GM18511 (cell line): ENCODE data around the gene PRUNE2.
"Not testable (repeated sequence)": the region's sequence is repeated elsewhere in the genome, so short reads cannot be mapped to it uniquely, and the experiment has no call there.

Experiments
- ATAC-seq: cut with Tn5 transposase; IDR thresholded peaks from one replicate; pipeline ENCODE4 v1.9.1; 2021; ENCODE audit warnings: mild to moderate bottlenecking, moderate library complexity; ENCODE audit not compliant: unreplicated experiment

PRUNE2 gene, protein sequence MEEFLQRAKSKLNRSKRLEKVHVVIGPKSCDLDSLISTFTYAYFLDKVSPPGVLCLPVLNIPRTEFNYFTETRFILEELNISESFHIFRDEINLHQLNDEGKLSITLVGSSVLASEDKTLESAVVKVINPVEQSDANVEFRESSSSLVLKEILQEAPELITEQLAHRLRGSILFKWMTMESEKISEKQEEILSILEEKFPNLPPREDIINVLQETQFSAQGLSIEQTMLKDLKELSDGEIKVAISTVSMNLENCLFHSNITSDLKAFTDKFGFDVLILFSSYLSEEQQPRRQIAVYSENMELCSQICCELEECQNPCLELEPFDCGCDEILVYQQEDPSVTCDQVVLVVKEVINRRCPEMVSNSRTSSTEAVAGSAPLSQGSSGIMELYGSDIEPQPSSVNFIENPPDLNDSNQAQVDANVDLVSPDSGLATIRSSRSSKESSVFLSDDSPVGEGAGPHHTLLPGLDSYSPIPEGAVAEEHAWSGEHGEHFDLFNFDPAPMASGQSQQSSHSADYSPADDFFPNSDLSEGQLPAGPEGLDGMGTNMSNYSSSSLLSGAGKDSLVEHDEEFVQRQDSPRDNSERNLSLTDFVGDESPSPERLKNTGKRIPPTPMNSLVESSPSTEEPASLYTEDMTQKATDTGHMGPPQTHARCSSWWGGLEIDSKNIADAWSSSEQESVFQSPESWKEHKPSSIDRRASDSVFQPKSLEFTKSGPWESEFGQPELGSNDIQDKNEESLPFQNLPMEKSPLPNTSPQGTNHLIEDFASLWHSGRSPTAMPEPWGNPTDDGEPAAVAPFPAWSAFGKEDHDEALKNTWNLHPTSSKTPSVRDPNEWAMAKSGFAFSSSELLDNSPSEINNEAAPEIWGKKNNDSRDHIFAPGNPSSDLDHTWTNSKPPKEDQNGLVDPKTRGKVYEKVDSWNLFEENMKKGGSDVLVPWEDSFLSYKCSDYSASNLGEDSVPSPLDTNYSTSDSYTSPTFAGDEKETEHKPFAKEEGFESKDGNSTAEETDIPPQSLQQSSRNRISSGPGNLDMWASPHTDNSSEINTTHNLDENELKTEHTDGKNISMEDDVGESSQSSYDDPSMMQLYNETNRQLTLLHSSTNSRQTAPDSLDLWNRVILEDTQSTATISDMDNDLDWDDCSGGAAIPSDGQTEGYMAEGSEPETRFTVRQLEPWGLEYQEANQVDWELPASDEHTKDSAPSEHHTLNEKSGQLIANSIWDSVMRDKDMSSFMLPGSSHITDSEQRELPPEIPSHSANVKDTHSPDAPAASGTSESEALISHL (N-terminal part only)

DNA sequence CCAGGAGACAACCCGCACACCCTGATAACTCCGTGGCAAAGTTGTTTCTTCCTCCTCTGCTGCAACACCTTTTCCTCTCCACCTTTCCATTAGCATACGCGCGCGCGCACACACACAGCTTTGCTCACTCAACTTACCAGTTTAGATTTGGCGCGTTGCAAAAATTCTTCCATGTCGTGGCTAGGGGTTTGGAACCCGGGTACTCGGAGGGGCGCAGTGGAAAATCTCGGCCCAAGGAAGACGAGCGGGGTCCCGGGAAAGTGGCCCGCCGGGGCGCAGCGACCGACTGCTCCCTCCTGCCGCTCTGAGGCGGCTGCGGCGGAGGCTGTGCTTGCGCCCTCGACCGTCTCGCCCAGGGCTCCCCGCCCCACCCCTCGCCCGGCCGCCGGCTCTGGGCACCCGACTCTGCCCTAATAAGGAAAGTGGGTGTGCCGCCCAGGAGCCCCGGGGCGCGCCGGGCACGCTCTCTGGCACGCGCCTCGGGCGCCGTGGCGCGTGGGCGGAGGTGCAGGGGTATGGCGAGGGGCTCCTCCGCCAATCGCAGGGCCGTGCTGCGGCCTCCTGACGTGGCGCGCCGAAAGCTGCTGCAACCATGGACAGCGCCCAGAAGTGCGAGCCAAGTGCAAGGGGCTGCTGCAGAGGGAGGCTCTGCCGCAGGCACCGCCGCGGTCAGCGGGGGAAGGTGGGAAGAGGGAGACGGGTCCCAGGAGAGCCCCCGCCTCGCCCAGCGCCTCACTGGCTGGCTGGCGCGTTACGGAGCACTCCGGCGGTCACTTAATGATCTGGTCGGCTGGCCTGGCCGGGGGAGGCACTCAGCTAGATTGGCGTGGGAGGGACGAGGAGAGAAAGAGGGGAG lies at the start of gene PRUNE2:
TSS of gene PRUNE2 (minus strand) at position 324 of the 856 bp plus-strand sequence. CDS start at position 173, 151 bp downstream.
- ATAC-seq = peak; percentile 83

DNA sequence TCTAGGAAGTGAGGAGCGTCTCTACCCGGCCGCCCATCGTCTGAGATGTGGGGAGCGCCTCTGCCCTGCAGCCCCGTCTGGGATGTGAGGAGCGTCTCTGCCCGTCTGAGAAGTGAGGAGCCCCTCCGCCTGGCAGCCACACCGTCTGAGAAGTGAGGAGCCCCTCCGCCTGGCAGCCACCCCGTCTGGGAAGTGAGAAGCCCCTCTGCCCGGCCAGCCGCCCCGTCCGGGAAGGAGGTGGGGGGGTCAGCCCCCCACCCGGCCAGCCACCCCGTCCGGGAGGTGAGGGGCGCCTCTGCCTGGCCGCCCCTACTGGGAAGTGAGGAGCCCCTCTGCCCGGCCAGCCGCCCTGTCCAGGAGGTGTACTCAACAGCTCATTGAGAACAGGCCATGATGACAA lies 49.5 kb upstream of the PRUNE2 start:
- not testable (repeated sequence) for ATAC-seq

DNA sequence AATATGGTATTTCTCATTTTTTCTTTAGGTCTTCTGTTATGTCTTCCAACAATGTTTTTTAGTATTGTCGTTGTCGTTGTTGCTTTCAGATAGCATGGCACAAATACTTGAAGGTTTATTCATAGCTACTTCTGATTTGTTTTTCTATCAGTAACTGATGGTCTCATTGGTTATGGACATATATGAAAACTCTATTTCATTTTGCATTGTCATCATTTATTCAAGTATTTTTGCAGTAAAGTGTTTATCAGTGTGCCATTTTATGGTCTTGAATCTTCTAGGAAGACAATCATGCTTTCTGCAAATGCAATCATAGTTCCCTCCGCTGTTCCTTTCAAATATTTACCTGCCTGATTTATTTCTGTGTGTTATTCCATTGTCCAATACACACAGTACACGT lies 44.0 kb upstream of the PRUNE2 start:
- ATAC-seq = no peak

DNA sequence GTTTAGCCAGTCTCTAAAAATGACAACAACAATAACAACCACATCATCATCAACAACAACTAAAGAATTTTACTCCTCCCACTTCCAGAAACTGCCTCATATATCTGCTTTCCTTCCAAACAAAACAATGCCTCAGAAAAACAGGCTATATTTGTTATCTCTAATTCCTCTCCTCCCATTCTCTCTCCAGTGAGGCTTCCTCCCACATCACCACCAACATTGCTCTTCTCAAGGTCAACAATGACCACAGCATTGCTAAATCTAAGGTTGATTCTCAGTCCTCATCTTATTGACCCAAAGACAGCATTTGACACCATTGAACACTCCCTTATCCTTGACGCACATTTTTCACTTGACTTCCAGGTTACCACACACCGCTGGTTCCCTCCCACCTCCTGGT lies 38.1 kb upstream of the PRUNE2 start:
- ATAC-seq = no peak

DNA sequence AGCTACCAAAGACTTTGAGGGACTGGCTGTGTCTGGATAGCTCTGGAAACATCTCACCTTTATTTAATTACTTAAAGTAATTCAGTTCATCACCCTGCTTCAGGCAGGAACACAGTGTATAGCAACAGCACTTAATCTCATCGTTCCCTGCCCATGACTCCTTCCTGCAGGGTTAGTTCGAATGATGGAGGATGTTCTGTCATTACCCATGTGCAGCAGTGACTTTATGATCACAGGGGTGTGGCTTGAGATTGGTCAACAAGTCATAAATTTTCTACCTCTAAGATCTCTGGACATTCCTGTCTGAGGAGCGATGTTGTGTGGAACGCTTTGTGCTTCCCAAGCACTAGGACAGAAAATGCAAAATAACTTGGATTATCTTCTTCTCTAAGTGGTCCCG lies 37.1 kb upstream of the PRUNE2 start:
- ATAC-seq = no peak

DNA sequence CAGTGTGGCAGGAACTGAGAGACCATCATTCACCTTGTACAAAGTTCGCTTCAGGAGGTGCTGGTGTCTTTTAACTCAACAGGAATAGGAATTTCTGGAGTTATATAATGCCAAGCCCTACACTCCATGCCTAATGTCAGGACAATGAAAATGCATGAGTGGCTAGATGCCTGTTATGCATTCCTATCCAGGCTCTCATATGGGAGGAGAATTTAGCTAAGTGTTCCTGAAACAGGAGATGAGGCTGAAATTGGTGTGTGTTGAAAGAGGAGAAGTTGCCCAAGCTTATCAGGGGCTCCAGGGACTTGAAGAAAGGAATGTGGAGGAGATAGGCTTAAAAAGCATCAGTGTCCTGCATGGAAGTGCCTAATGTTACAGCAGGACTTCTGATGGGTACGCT lies 26.8 kb upstream of the PRUNE2 start:
- no peak for ATAC-seq

DNA sequence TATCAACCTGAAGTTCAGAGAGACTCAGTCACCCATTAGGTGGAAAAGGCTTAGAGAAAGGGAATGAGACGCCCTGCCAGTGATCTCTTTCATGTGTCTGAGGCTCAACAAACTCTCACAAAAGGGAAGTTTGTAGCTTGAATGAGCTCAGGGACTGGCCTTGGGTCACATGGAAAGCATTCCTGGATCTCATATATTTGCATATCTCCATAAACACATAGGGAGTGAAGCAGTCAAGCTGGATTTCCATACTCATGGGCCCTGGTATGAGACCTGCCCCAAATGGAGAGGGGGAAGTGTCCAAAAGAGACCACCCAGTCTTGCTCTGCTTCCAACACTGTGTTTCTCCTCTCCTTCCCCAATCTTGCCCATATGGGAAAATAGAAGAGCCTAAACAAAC lies 26.4 kb upstream of the PRUNE2 start:
- no peak for ATAC-seq

DNA sequence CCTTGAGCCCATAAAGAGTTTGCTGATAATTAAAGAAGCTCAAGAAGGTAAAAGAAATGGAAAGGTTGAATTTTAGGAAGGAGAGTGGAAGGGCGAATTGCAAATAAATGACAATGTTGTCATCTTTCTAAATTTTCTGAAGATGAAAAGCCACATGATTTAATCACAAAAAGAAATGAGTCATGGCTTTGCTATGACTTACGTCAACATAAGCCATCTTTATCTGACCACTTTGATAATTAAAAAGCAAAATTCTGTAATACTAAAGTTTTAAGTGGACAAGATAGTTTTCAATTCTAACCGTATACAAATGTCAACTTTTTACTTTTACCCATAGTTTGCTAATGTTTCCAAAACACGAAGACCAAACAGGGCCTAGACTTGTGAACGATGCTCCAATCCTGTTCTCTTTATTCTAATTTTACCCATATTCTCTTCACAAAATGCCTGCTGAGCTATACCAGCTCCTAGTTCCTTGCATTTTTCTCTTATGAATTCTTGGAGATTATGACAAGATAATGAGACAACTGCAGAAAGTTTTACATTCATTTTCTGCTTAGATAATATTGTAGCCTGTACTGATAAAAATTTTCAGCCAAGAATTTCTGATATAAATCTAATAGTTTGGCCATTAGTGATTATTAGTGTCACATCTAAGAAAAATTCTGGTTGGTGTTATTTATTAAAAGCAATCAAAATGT lies 21.8 kb upstream of the PRUNE2 start:
- no peak for ATAC-seq

DNA sequence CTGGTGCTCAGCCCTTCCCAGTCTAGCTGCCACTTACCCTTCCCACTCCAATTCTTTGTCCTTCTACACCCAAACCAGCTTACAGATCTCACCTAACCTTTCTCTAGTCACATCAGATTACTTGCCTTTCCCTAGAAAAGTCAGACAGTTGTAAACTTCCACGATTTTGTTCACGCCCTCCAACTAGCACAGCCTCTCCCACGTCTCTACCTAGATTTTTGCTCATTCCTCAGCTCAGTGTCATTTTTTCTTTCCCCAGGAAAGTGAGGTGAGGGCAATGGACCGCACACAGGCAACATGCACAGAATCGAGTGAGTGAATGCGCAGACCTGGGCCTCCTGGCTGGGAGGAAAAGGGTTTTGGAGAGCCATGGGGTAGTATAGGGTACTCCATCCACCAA lies 20.9 kb upstream of the PRUNE2 start:
- ATAC-seq = no peak

DNA sequence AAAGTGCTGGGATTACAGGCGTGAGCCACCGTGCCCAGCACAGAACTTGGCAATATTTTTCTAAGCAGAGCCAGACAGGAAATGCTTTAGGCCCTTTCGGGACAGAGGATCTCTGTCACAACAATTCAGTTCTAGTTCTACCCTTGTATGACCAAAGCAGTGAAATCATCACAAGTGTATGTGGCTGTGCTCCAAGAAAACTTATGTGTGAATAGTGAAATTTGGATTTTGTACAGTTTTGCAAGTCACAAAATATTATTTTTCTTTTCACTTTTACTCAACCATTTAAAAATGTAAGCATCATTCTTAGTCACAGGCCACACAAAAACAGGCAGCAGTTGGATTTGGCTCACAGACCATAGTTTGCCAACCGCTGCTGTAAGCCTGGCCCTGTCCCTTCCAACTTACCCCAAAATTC lies 20.4 kb upstream of the PRUNE2 start:
- no peak for ATAC-seq

DNA sequence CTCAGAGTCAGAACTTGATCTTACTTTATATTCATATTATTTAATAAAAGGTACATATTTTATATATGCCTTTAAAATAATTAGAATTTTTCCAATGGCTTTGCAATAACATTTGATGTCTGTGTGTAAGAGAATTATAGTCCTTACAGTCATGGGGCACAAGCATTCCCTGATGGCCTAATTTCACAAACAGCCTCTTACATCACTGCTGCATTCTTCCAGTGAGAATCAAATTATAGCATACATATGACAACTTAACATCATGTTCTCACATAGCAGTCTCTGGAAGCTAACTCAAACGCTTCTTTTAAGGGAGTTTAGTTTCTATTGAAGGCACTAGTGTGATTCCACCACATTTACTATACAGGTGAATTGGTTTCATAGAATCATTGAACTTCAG lies 15.3 kb upstream of the PRUNE2 start:
- no peak for ATAC-seq

DNA sequence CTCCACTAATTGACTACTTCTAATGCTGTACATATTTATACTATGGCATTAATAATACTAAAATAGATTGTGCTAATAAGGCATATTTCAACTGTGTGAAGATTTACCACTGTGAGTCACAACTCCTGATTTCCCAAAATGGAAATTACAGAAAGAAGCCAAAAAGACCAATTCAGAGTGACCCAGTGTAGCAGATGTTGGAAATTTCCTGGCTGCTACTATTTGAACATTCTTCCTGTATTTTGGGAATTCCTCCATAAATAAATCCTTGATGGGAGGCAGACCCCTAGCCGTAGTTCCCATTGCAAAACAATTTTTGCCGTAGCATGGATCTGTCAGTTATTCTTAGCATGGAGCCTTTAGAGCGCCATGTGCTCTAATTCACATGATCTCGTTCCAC lies 11.4 kb upstream of the PRUNE2 start:
- no peak for ATAC-seq

DNA sequence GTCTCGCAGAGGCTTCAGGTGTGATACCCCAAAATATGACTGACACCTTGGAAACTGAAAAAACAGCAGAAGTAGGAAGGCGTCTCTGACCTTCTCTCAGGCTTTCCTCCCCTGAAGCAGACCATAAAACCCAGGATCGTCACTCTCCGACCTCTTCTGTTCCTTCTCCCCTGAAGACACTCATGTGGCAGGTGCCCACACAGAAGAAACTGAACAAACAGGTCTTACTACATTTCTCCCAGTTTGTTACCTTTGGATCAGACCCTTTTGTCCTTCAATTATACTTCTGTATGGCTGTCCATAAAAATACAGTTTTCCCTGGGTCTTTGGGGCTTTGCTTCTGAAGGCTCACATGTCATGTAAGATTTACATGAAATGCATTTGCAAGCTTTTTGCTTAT lies 10.3 kb upstream of the PRUNE2 start:
- ATAC-seq = no peak

DNA sequence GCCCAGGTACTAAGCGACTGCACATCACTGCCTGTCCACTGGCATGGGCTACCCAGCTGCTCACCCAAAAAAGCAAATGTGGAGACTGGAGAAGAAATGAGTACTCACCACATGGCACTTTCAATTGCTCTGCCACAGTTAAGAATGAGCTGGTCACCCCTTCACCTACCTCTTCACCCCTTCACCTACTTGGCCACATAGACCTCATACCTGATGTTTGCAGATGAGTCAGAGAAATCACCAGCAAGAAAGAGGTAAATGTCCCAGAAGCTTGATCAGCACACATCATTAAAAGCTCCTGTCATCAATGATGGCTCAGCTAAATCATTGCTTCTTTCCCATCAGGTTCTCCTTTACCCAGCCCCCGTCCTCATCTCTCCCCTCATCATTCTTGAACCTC lies 7.6 kb upstream of the PRUNE2 start:
- ATAC-seq = no peak

DNA sequence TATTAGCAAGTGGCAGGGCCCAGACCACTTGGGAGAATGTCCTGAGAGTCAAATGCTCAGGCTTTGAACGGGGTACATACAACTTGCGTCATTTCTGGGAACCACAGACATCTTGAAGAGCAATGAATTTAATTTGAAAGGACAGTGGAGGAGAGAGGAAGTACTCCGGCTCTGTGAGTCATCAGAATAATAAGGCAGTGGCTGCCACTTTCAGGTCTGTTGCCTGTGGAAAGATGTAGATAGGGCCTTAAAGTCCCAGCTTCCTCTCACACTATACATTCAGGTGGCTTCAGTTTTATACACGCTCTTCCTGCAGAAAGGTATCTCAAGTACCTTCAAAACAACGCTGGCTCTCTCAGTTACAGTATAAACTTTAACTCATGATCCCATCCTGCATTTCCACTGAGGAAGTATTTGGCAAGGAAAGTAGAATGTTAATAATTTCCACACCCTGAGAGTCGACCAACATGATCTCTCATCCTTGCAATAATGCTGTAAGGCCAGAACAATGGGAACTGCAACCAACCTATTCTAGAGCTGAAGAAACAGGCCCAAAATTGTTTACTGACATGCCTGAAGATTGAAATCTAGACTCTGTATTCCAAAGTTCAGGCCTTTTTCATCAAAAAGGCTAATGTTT lies 6.8 kb upstream of the PRUNE2 start:
- peak; percentile 94 for ATAC-seq

DNA sequence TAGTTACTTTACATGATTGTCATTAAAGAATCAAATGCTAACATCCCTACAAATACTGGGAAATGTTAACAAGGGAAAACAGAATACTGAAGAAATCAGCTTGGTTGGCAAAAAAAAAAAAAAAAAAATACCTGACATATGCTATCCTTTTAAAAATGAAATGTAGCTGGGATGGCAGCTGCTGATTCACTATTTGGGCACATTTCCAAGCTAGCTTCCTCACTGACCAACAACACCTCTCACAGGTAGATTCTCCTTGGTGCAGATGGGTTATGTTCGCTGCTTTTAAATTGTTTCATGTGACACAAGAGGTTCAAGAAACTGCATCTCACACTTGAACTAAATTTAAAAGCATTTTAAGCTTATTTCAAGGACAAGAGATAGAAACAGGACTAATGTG lies 6.1 kb upstream of the PRUNE2 start:
- no peak for ATAC-seq

DNA sequence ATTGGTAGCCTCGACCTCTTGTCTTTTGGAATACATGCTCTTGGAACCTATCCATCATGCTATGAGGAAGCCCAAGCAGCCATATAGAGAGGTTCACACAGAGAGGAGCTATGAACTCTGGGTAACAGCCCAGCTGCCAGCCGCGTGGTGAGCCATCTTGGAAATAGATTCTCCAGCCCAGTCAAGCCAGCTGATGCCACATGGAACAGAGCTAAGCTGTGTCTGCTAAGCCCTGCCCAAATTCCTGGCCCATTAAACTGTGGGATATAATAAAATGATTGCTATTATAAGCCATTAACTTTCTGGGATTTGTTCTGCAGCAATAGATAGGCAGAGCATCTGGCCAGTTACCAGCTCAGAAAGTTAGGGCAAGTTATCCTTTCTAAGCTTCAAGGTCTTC lies 4.9 kb upstream of the PRUNE2 start:
- ATAC-seq = no peak

DNA sequence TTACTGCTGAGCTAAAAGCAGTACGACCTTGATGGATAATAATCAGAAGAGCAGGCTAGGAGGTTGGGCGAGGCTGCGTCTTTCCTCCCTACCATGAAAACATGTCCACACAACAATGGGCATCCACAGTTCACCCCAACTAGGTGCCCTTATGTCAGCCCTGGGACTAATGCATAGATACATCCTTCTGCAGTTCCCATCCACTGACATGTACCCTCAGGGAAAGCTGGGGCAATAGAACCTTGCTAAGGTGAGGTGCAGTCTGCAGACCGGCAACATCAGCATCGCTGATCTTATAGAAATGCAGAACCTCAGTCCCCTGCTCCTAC lies 697 bp upstream of the PRUNE2 start:
- no peak for ATAC-seq
